Muscle layer of colon (tissue), 2 donors: ENCODE results near the gene PIGK.

Experiments
- H3K27ac ChIP-seq: one replicate; pipeline ENCODE4 v1.7.0; 2013; ENCODE audit warnings: low read depth, mild to moderate bottlenecking, low read length, moderate library complexity
- H3K27me3 ChIP-seq, 2 donors: one replicate each; pipeline ENCODE4 v1.7.0; 2013; ENCODE audit warnings: low read length in 2 of 2, mild to moderate bottlenecking in 2 of 2; ENCODE audit not compliant: insufficient read depth in 2 of 2, control insufficient read depth in 1 of 2
- H3K36me3 ChIP-seq: one replicate; pipeline ENCODE4 v1.7.0; 2013; ENCODE audit warnings: mild to moderate bottlenecking, low read length; ENCODE audit not compliant: insufficient read depth
- H3K4me1 ChIP-seq: one replicate; pipeline ENCODE4 v1.7.0; 2013; ENCODE audit warnings: mild to moderate bottlenecking, low read length; ENCODE audit not compliant: insufficient read depth
- H3K4me3 ChIP-seq, 2 donors: one replicate each; pipeline ENCODE4 v1.7.0; 2013; ENCODE audit warnings: low read length in 2 of 2, low read depth in 1 of 2, mild to moderate bottlenecking in 1 of 2, moderate library complexity in 1 of 2
- H3K9ac ChIP-seq: one replicate; pipeline ENCODE4 v1.7.0; 2013; ENCODE audit warnings: low read length
- H3K9me3 ChIP-seq: one replicate; pipeline ENCODE4 v1.7.0; 2013; ENCODE audit warnings: mild to moderate bottlenecking, low read length
- donor health status: abdominal sarcoma.
- donor health status: Adenocarcinoma of cecum.

PIGK gene

DNA sequence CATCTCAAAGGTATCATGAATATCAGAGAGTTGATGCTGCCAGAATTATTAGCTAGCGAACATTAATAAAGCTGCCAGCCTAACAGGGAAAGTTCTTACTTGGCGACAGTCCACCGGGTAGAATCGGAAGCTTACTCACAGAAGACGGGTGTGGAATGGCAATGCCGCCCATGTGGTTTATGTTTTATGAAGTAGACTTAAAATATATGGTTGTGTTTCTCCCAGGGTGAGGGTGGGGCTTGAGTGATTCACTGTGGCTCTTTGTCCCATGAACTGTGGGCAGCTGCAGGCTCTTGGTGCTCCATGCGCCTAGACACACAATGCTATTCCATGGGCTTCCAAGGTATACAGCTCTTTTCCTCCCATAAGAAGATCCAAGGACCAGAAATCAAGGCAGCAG, 162.7 kb downstream of the PIGK start:
- Histone ChIP-seq H3K4me3 (no peak overlapping the region), H3K27ac (no peak overlapping the region), H3K9ac (no peak overlapping the region), H3K4me1 (no peaks in the 10 kb centered on the region), H3K27me3 (no peaks in the 10 kb centered on the region), H3K36me3 (no peaks in the 10 kb centered on the region), H3K9me3 (no peaks in the 10 kb centered on the region)

DNA sequence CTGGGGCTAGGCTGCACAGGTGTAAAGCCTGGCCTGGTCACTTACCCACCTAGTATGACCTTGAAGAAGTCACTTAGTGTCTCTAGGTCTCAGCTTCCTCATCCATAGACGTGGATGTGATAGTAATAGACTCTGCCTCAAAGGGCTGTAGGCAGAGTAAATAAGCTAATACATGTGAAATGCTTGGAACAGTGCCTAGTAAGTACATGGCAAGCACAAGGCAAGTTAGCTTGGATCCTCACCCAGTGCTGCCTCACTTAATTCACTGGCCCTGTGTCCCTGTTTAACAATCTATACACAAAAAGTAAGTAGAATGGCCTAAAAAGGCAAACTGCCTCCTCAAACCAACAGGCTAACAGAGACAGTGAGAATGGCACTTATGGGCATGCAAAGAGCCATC, 167.8 kb downstream of the PIGK start:
- Histone ChIP-seq H3K9ac (no peak overlapping the region), H3K4me1 (no peaks in the 10 kb centered on the region), H3K9me3 (no peaks in the 10 kb centered on the region), H3K27me3 (no peaks in the 10 kb centered on the region), H3K36me3 (no peaks in the 10 kb centered on the region), H3K27ac (no peak overlapping the region), H3K4me3 (no peak overlapping the region)

DNA sequence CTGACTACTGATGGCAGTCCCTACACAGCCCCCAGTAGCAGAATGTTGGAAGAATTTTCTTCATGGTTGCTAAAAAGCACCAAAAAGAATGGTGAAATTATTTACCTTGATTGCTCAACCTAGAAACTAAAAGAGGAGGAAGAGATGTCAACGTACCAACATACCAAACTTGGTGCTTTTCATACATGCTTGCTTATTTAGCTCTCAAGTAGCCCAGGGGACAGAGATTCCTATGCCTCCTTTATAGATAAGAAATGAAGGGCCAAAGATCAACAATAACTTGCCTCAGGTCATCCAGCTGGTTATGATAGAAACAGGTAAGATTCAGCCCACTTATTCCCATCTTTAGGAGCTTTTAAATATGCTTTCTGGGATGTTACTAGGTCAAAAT, 170.6 kb downstream of the PIGK start:
- no peaks in the 10 kb centered on the region for H3K36me3 ChIP-seq
- H3K27ac ChIP-seq: no peak overlapping the region
- no peak overlapping the region for H3K9ac ChIP-seq
- H3K27me3 ChIP-seq: no peaks in the 10 kb centered on the region
- no peak overlapping the region for H3K4me3 ChIP-seq
- no peaks in the 10 kb centered on the region for H3K4me1 ChIP-seq
- no peaks in the 10 kb centered on the region for H3K9me3 ChIP-seq

DNA sequence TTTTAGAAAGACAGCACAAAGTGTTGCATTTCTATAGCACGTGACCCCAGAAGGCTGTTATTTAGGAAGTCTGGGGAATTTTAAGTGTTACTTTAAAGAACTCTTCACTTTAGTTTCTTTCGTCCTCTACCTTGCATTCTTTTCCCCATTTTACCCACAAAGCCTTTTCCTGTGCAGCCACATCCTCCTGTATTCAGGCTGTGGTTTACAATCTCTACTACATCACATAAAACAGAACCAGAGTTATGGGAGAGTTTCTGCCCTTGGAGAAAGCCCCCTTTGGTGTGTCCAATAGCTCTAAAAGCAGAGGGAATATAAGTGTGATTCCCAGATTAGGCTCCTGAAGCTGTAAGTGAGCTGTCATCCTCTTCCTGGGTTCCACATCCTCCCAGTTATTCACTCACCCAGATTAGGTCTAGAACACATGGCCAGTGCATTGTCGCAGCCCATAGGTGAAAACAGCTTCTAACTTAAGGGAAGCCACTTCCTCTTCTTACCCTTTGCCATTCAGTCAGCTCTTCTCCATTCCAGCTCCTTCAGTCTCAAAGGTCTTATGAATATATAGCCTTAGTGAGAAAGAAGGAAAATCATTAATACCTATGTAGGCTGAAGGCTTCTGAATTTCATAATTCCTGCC, 171.1 kb downstream of the PIGK start:
- no peaks in the 10 kb centered on the region for H3K9me3 ChIP-seq
- no peaks in the 10 kb centered on the region for H3K4me1 ChIP-seq
- no peak overlapping the region for H3K9ac ChIP-seq
- H3K36me3 ChIP-seq: no peaks in the 10 kb centered on the region
- H3K27ac ChIP-seq: no peak overlapping the region
- no peaks in the 10 kb centered on the region for H3K27me3 ChIP-seq
- no peak overlapping the region for H3K4me3 ChIP-seq

DNA sequence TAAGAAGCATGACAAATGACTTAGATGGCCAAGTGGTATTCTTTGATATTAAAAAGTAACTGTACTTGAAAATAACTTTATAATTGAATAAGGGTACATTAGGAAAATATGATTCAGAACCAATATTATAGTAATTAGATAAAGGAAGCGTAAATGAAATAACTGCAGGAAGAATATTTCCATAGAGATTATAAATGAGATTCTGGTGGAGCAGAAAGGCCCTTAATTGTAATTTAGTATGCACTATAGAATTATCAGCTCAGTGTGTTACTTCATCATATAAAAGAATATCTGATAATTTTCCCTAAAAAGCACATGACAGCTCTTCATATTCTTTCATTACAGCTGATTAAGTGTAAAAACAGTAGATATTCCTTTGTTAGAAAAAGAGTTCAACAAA, 171.7 kb downstream of the PIGK start:
- Histone ChIP-seq H3K27me3 (no peaks in the 10 kb centered on the region), H3K4me1 (no peaks in the 10 kb centered on the region), H3K9me3 (no peaks in the 10 kb centered on the region), H3K9ac (no peak overlapping the region), H3K4me3 (no peak overlapping the region), H3K27ac (no peak overlapping the region), H3K36me3 (no peaks in the 10 kb centered on the region)

DNA sequence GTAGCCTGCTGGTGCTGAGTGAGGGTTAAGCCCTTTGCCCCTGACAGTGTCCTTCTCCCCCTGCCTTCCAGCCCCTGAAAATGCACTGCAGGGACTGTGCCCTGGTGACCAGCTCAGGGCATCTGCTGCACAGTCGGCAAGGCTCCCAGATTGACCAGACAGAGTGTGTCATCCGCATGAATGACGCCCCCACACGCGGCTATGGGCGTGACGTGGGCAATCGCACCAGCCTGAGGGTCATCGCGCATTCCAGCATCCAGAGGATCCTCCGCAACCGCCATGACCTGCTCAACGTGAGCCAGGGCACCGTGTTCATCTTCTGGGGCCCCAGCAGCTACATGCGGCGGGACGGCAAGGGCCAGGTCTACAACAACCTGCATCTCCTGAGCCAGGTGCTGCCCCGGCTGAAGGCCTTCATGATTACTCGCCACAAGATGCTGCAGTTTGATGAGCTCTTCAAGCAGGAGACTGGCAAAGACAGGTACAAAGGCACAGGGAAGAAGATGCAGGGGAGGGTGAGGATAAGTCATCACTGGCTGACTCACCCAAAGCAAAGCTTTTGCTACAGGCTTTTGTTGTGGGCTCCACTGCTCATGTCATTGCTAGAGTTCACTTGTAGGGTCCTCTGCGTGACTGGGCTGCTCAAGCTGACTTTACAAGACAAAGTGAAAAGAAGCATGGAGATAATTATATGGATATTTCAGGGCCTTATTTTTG, 174.9 kb downstream of the PIGK start:
- Histone ChIP-seq H3K4me3 (no peak overlapping the region), H3K9me3 (no peaks in the 10 kb centered on the region), H3K4me1 (peaks cover 9% of the 10 kb centered on the region), H3K27me3 (no peaks in the 10 kb centered on the region), H3K36me3 (no peaks in the 10 kb centered on the region), H3K9ac (no peak overlapping the region), H3K27ac (no peak overlapping the region)

DNA sequence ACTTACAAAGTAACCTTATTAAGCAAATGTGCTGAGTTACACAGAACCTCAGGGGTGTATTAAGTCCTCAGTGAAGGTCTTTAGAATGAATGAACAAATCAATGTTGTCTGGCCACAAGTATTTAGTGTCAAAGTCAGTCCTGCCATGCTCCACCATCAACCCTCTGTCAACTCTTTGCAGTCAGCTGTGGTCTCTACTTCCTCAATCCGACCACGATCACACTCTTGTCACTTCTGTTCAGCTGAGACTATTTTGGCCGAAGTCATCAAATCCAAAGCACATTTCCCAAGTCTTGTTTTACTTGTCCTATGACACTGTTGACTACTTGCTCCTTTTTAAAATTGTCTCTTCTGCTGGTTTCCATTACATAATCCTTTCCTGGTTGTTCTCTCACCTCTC, 178.4 kb downstream of the PIGK start:
- Histone ChIP-seq H3K4me1 (peaks cover 17% of the 10 kb centered on the region), H3K27me3 (no peaks in the 10 kb centered on the region), H3K9me3 (no peaks in the 10 kb centered on the region), H3K9ac (no peak overlapping the region), H3K36me3 (no peaks in the 10 kb centered on the region), H3K27ac (no peak overlapping the region), H3K4me3 (no peak overlapping the region)

DNA sequence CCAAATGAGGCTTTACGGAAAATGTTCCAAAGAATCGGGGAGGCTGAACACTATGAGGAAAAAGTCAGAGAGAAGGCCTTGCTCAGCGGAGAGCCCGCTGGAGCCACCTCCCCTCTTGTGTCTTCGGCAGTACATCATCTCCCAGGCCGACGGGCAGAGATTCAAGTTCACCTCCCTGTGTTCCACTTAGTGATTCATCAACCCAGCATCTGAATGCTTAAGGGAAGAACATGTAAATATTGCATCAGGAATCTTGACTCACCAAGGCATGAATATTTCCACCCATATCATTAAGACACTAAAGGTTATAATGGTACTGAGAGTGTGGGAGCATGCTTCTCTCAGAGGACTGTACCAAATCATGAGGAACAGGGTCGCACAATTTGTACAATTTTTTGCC, 179.5 kb downstream of the PIGK start:
- Histone ChIP-seq H3K27ac (no peak overlapping the region), H3K36me3 (no peaks in the 10 kb centered on the region), H3K27me3 (no peaks in the 10 kb centered on the region), H3K9ac (no peak overlapping the region), H3K4me3 (no peak overlapping the region), H3K9me3 (no peaks in the 10 kb centered on the region), H3K4me1 (peaks cover 17% of the 10 kb centered on the region)

DNA sequence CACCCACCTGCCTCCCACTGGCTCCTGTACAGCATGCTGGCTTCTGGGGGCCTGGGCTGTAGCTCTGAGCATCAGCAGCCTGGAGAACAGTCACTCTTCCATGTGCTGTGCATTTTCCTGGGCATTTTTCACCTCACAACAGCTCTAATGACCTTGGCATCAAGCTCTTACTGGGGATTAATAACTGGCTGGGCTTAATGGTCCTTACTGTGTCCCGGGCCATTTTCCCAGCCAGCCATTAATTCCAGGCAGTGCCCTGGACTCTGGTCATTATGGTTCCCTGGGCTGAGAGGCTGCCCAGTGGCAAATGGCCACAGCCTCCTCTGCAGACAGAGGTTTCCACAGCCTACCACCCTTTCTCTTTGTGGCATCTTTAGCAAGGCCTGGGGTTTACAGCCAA, 180.1 kb downstream of the PIGK start:
- Histone ChIP-seq H3K9ac (no peak overlapping the region), H3K9me3 (no peaks in the 10 kb centered on the region), H3K4me3 (no peak overlapping the region), H3K27me3 (no peaks in the 10 kb centered on the region), H3K27ac (no peak overlapping the region), H3K4me1 (peaks cover 17% of the 10 kb centered on the region), H3K36me3 (no peaks in the 10 kb centered on the region)
